DND-41 (cell line): Measurements from ENCODE around the gene MAP3K7CL.

ENCODE experiments used
- EZH2 ChIP-seq: IDR thresholded peaks from 3 replicates; pipeline ENCODE4 v1.6.1; 2012; ENCODE audit warnings: borderline replicate concordance, low read depth, mild to moderate bottlenecking, moderate library complexity, low read length, inconsistent platforms; ENCODE audit not compliant: severe bottlenecking
- TF ChIP-seq, protein P1 (sequence below): IDR thresholded peaks from 2 replicates; pipeline ENCODE4 v1.5.1; 2012; ENCODE audit warnings: borderline replicate concordance, low read length, moderate library complexity, mild to moderate bottlenecking; ENCODE audit not compliant: poor library complexity, severe bottlenecking; ENCODE audit errors: extremely low read depth

DNA sequence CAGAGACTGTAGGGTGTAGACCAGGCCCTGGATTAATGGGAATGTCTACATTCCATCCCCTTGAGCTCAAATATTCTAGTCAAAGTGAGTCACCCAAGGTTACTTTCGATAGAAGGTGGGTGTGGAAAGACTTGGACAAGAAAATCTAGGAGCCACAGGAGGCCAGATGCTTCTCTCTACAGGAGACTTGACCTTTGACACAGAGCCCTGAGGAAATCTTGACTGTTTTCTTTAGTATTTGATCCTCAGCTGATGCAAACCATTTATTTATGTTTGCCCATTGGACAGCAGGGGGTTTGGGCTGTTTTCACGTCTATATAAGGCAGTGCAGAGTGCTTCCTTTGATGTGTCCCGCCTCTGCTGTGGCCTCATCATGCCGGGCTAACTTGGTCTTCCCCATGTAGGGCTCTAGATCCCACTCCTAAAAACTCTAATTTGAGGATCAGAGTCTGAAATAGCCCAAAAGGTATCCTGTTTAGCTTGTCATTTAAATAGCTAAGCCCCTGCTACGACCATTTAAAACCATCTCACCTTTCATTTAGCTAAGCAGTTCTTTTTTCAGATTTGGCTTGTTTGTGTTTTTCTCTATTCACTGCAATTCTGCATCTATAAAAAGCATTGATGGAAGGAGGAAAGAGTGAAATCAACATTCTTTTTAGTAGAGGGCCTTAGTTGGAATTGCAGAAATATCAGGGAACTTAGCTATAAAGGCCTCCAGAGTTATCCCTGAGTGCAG is 15.5 kb upstream of the MAP3K7CL start:
- TF ChIP-seq, protein P1, sequence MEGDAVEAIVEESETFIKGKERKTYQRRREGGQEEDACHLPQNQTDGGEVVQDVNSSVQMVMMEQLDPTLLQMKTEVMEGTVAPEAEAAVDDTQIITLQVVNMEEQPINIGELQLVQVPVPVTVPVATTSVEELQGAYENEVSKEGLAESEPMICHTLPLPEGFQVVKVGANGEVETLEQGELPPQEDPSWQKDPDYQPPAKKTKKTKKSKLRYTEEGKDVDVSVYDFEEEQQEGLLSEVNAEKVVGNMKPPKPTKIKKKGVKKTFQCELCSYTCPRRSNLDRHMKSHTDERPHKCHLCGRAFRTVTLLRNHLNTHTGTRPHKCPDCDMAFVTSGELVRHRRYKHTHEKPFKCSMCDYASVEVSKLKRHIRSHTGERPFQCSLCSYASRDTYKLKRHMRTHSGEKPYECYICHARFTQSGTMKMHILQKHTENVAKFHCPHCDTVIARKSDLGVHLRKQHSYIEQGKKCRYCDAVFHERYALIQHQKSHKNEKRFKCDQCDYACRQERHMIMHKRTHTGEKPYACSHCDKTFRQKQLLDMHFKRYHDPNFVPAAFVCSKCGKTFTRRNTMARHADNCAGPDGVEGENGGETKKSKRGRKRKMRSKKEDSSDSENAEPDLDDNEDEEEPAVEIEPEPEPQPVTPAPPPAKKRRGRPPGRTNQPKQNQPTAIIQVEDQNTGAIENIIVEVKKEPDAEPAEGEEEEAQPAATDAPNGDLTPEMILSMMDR: no peak
- TF ChIP-seq EZH2: no peak
